Neutrophil (primary cell): ENCODE measurements around the gene FXN.

Experiments used
- H3K27ac ChIP-seq: fragments of 200-600 bp; sonication (generic); 2 replicates; pipeline ENCODE4 v1.5.1; 2016; ENCODE audit warnings: mild to moderate bottlenecking, moderate library complexity
- H3K27me3 ChIP-seq: fragments of 200-600 bp; sonication (generic); 2 replicates; pipeline ENCODE4 v1.6.0; 2016; ENCODE audit warnings: mild to moderate bottlenecking
- H3K36me3 ChIP-seq: fragments of 200-600 bp; sonication (generic); 2 replicates; pipeline ENCODE4 v1.5.1; 2017
- H3K4me1 ChIP-seq, 2 experiments: fragments of 200-600 bp in 1 of 2; sonication (generic) in 1 of 2; 1 replicate in 1 of 2; 2 replicates in 1 of 2; pipeline versions ENCODE4 v1.5.1 to v1.6.1; 2013 to 2016; ENCODE audit warnings: low read depth in 1 of 2, low read length in 1 of 2, mild to moderate bottlenecking in 1 of 2, moderate library complexity in 1 of 2; ENCODE audit not compliant: control insufficient read depth in 1 of 2, insufficient read depth in 1 of 2
- H3K4me3 ChIP-seq, 2 experiments: fragments of 200-600 bp in 1 of 2; sonication (generic) in 1 of 2; 1 replicate in 1 of 2; 2 replicates in 1 of 2; pipeline ENCODE4 v1.5.1; 2013 to 2016; ENCODE audit warnings: low read depth in 1 of 2, low read length in 1 of 2, mild to moderate bottlenecking in 1 of 2, moderate library complexity in 1 of 2
- H3K9me3 ChIP-seq: fragments of 200-600 bp; sonication (generic); 2 replicates; pipeline ENCODE4 v1.5.1; 2016
- CTCF ChIP-seq: fragments of 200-600 bp; sonication (generic); IDR thresholded peaks from 2 replicates; pipeline ENCODE4 v1.5.1; 2016; ENCODE audit warnings: antibody characterized with exemption

The FXN gene

GRCh38 chr9:69130456-69131441, 95.2 kb downstream of the FXN start:
- TF ChIP-seq CTCF, result no peak
- Histone ChIP-seq H3K9me3 (no peaks in the 10 kb centered on the region), H3K36me3 (no peaks in the 10 kb centered on the region), H3K27ac (no peak overlapping the region), H3K4me1 (no peaks in the 10 kb centered on the region), H3K27me3 (no peaks in the 10 kb centered on the region), H3K4me3 (no peak overlapping the region)

DNA sequence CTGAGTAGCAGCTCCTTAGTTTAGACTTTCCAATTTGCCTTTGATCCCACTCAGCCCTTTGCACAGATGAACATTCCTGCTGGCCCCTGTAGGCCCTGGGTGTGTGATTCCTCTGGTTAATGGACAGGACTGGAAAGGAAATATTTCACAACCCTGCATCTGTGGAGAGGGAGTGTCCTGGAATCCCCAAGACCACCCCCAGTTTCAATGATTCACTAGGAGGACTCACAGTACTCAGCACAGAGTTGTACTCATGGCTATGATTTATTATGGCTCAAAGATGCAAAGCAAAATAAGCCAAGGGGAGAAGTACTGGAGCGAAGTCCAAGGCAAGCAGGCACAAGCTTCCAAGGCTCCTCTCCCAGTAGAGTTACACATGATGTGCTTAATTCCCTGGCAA, 96.1 kb downstream of the FXN start:
- no peaks in the 10 kb centered on the region for H3K4me1 ChIP-seq
- no peak for TF ChIP-seq CTCF
- no peak overlapping the region for H3K27ac ChIP-seq
- H3K36me3 ChIP-seq, result no peaks in the 10 kb centered on the region
- no peaks in the 10 kb centered on the region for H3K27me3 ChIP-seq
- H3K9me3 ChIP-seq, result no peaks in the 10 kb centered on the region
- H3K4me3 ChIP-seq, result no peak overlapping the region

- Histone ChIP-seq H3K27me3 (no peaks in the 10 kb centered on the region), H3K9me3 (no peaks in the 10 kb centered on the region), H3K4me1 (no peaks in the 10 kb centered on the region), H3K4me3 (no peak overlapping the region), H3K36me3 (no peaks in the 10 kb centered on the region), H3K27ac (no peak overlapping the region)
- TF ChIP-seq CTCF, result no peak
Observed at GRCh38 chr9:69132361-69132760, 96.8 kb downstream of the FXN start.

DNA sequence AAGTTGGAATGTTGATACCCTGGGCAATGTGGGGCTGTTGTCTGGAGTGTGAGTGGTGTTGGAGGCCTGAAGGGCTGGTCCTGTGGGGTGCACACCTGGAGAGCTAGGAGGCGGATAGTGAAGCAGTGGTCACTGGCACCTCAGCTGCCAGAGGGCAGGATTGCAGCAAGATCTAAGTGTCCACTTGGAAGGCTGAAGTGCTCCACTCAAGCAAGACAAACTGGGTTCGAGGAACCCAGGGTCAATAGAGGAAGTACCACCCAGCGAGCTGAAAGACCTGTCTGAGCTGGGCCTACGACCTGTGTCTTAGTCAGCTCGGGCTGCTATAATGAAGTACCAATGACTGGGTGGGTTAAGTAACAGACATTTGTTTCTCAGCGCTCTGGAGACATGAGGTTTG, 98.9 kb downstream of the FXN start:
- Histone ChIP-seq H3K4me1 (no peaks in the 10 kb centered on the region), H3K4me3 (no peak overlapping the region), H3K27me3 (no peaks in the 10 kb centered on the region), H3K36me3 (no peaks in the 10 kb centered on the region), H3K9me3 (no peaks in the 10 kb centered on the region), H3K27ac (no peak overlapping the region)
- no peak for TF ChIP-seq CTCF

DNA sequence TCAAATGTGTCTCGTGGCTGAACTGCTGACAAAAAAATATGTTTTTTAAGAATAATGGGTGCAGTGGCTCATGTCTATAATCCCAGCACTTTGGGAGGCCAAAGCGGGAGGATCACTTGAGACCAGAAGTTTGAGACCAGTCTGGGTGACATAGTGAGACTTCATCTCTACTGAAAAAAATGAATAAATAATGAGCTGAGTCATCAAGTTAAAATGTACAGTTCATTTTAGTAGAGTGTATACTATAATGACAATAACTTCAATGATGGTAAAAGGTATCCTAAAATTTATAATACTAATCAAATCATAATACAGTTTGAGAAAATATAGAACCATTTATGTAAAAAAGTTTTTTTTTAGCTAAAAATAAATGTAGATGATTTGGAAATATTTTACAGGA, 100.6 kb downstream of the FXN start:
- Histone ChIP-seq H3K4me1 (no peaks in the 10 kb centered on the region), H3K4me3 (no peak overlapping the region), H3K27me3 (no peaks in the 10 kb centered on the region), H3K36me3 (no peaks in the 10 kb centered on the region), H3K27ac (no peak overlapping the region), H3K9me3 (no peaks in the 10 kb centered on the region)
- no peak for TF ChIP-seq CTCF
